ENCODE data around the gene ACTL8. TPM values are rescaled to one million over a fixed set of nuclear protein-coding genes. Genes with fewer than 3 reads are reported as not detected.
"Not testable (repeated sequence)": the region's sequence is repeated elsewhere in the genome, so short reads cannot be mapped to it uniquely, and the experiment has no call there.

Gene ACTL8
- total and polyA plus RNA-seq, 2 donors from 2014 or later, result not detected

DNA sequence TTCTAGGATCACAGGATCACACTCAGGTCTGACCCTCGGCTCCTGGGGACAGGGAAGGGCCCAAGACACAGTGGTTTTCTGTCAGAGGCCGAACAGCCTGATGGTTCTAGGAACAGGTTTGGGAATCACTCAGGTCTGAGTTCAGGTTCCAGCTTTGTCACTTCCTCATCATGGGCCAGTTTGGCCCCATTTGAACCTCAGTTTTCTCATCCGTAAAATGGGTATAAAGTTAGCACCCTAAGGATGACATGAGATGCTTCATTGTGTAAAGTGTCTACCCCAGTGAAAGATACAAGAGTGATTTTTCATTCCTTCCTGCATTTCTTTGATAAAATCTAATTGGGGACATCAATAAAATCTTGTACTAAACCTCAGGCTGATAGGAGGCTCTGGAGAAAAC lies 11.2 kb upstream of the ACTL8 start:
- Histone ChIP-seq H3K9me3 (ENCODE audit: control insufficient read depth in 2 of 3, insufficient read depth in 1 of 3, low read length in 3 of 3) (no peaks in the 10 kb centered on the region), H3K27ac (ENCODE audit: low read depth in 2 of 2, low read length in 2 of 2) (no peak overlapping the region), H3K36me3 (ENCODE audit: control insufficient read depth in 2 of 3, insufficient read depth in 3 of 3, low read length in 3 of 3) (no peaks in the 10 kb centered on the region), H3K4me1 (ENCODE audit: control insufficient read depth in 2 of 3, insufficient read depth in 2 of 3, low read depth in 1 of 3, low read length in 3 of 3) (no peaks in the 10 kb centered on the region), H3K9ac (ENCODE audit: low read length in 3 of 3) (no peak overlapping the region), H3K4me3 (ENCODE audit: low read length in 3 of 3) (no peak overlapping the region), H3K27me3 (ENCODE audit: control insufficient read depth, insufficient read depth, low read length) (no peaks in the 10 kb centered on the region)
- intact Hi-C loops (cut with DNase I), result no loop called here
- FAIRE-seq (no peak), DNase-seq (no peak)
- TF ChIP-seq, protein P1, sequence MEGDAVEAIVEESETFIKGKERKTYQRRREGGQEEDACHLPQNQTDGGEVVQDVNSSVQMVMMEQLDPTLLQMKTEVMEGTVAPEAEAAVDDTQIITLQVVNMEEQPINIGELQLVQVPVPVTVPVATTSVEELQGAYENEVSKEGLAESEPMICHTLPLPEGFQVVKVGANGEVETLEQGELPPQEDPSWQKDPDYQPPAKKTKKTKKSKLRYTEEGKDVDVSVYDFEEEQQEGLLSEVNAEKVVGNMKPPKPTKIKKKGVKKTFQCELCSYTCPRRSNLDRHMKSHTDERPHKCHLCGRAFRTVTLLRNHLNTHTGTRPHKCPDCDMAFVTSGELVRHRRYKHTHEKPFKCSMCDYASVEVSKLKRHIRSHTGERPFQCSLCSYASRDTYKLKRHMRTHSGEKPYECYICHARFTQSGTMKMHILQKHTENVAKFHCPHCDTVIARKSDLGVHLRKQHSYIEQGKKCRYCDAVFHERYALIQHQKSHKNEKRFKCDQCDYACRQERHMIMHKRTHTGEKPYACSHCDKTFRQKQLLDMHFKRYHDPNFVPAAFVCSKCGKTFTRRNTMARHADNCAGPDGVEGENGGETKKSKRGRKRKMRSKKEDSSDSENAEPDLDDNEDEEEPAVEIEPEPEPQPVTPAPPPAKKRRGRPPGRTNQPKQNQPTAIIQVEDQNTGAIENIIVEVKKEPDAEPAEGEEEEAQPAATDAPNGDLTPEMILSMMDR (IDR thresholded peaks at IDR 0.05; ENCODE audit: borderline replicate concordance, extremely low read depth, insufficient read depth), result no peak

DNA sequence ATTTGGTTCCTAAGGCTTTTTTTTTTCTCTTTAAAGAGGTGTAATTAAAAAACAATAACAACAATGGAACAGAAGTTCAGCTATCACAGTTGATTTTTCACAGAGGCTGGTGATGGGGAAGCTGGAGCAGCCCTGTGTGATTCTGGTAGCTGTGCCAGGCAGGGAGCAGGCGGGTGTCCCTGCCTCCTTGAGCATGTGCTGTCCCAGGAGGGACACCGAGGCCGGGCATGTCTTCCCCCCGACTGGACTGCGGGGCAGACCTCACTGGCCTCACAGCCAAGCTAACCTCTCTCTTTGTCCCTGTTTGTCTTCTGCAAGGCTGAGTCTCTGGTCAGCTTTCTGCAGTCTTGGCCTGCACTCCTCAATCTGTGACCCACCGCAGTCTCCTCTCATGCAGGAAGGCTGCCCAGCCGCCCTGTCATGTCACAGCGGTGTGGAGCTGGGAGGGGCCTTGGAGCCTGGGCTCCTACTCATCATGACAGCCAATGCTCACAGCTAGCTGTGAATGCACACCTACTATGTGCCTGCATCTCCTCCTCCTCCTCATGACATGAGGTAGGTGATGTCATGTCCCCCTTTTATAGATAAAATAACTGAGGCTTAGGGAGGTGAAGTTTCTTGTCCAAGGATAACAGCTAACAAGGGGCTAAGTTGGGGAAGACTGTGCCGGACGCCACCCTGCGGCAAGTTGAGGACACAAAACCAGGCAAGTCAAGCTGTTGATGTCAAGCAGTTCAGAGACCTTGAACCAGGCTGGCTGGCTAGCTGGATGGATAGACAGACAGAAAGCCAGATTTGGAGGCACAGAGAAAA lies 10.3 kb upstream of the ACTL8 start:
- H3K9me3 ChIP-seq (ENCODE audit: control insufficient read depth in 2 of 3, insufficient read depth in 1 of 3, low read length in 3 of 3), result no peaks in the 10 kb centered on the region
- intact Hi-C loops (cut with DNase I), result no loop called here
- no peaks in the 10 kb centered on the region for H3K36me3 ChIP-seq (ENCODE audit: control insufficient read depth in 2 of 3, insufficient read depth in 3 of 3, low read length in 3 of 3)
- no peak for FAIRE-seq
- TF ChIP-seq, protein P1 (IDR thresholded peaks at IDR 0.05; ENCODE audit: borderline replicate concordance, extremely low read depth, insufficient read depth), result no peak
- H3K4me1 ChIP-seq (ENCODE audit: control insufficient read depth in 2 of 3, insufficient read depth in 2 of 3, low read depth in 1 of 3, low read length in 3 of 3), result no peaks in the 10 kb centered on the region
- no peak overlapping the region for H3K27ac ChIP-seq (ENCODE audit: low read depth in 2 of 2, low read length in 2 of 2)
- no peaks in the 10 kb centered on the region for H3K27me3 ChIP-seq (ENCODE audit: control insufficient read depth, insufficient read depth, low read length)
- H3K9ac ChIP-seq (ENCODE audit: low read length in 3 of 3), result no peak overlapping the region
- no peak for DNase-seq
- no peak overlapping the region for H3K4me3 ChIP-seq (ENCODE audit: low read length in 3 of 3)

- no peaks in the 10 kb centered on the region for H3K36me3 ChIP-seq (ENCODE audit: control insufficient read depth in 2 of 3, insufficient read depth in 3 of 3, low read length in 3 of 3)
- H3K27me3 ChIP-seq (ENCODE audit: control insufficient read depth, insufficient read depth, low read length), result no peaks in the 10 kb centered on the region
- DNase-seq, result no peak
- no peaks in the 10 kb centered on the region for H3K9me3 ChIP-seq (ENCODE audit: control insufficient read depth in 2 of 3, insufficient read depth in 1 of 3, low read length in 3 of 3)
- no peak overlapping the region for H3K9ac ChIP-seq (ENCODE audit: low read length in 3 of 3)
- H3K4me1 ChIP-seq (ENCODE audit: control insufficient read depth in 2 of 3, insufficient read depth in 2 of 3, low read depth in 1 of 3, low read length in 3 of 3), result no peaks in the 10 kb centered on the region
- TF ChIP-seq, protein P1 (IDR thresholded peaks at IDR 0.05; ENCODE audit: borderline replicate concordance, extremely low read depth, insufficient read depth), result no peak
- intact Hi-C loops (cut with DNase I), result no loop called here
- no peak overlapping the region for H3K4me3 ChIP-seq (ENCODE audit: low read length in 3 of 3)
- no peak overlapping the region for H3K27ac ChIP-seq (ENCODE audit: low read depth in 2 of 2, low read length in 2 of 2)
- FAIRE-seq, result no peak
Measured at GRCh38 chr1:17745479-17745955, 9.6 kb upstream of the ACTL8 start.

DNA sequence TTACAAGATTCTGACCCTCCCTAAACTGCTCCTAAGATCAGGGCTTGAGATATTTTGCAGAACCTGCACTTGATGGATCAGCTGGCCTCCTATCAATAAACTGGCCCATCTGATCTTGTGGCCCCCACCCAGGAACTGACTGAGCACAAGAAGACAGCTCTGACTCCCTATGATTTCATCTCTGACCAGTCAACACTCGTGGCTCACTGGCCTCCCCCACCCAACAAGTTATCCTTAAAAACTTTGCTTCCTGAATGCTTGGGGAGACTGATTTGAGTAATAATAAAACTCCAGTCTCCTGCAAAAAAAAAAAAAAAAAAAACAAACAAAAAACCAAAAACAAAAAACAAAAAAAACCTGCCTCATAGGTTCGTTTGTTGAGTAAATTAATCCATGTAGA lies 8.9 kb upstream of the ACTL8 start:
- H3K9ac ChIP-seq (ENCODE audit: low read length in 3 of 3); FAIRE-seq; H3K4me1 ChIP-seq (ENCODE audit: control insufficient read depth in 2 of 3, insufficient read depth in 2 of 3, low read depth in 1 of 3, low read length in 3 of 3); intact Hi-C loops (cut with DNase I); H3K36me3 ChIP-seq (ENCODE audit: control insufficient read depth in 2 of 3, insufficient read depth in 3 of 3, low read length in 3 of 3); H3K27ac ChIP-seq (ENCODE audit: low read depth in 2 of 2, low read length in 2 of 2); H3K4me3 ChIP-seq (ENCODE audit: low read length in 3 of 3); H3K9me3 ChIP-seq (ENCODE audit: control insufficient read depth in 2 of 3, insufficient read depth in 1 of 3, low read length in 3 of 3); H3K27me3 ChIP-seq (ENCODE audit: control insufficient read depth, insufficient read depth, low read length); DNase-seq: not testable (repeated sequence)

Measured in kidney (tissue), 14 donors.